HepG2 (cell line): ENCODE data around the gene USP5. TPM values are rescaled to one million over a fixed set of nuclear protein-coding genes. Genes with fewer than 3 reads are reported as not detected.

Experiments used
- CBX2 ChIP-seq, 2 experiments: fragments of 200-600 bp in 1 of 2; sonication (generic); formaldehyde crosslinking in 1 of 2; IDR thresholded peaks; 2 replicates each; pipeline versions ENCODE4 v1.7.0 to v1.8.1; 2018 to 2022; ENCODE audit warnings: low read depth in 2 of 2, low read length in 1 of 2, mild to moderate bottlenecking in 1 of 2, missing genetic modification reagents in 1 of 2
- CEBPG ChIP-seq: IDR thresholded peaks from 2 replicates; pipeline ENCODE4 v1.6.1; 2016
- GRHL1 ChIP-seq: sonication (generic); formaldehyde crosslinking; conservative IDR thresholded peaks from 2 replicates; pipeline ENCODE4 v1.8.0; 2022; ENCODE audit warnings: missing genetic modification reagents
- NBN ChIP-seq: fragments of 450-650 bp; conservative IDR thresholded peaks from 2 replicates; pipeline ENCODE4 v1.6.1; 2017
- NFKB2 ChIP-seq: sonication (generic); formaldehyde crosslinking; IDR thresholded peaks from 2 replicates; pipeline ENCODE4 v1.4.0; 2020; ENCODE audit warnings: missing genetic modification reagents, borderline replicate concordance
- NR2F1 ChIP-seq, 2 experiments: fragments of 450-650 bp in 1 of 2; formaldehyde crosslinking in 1 of 2; IDR thresholded peaks; 2 replicates each; pipeline versions ENCODE4 v1.5.0 to v1.6.1; 2016 to 2020; ENCODE audit warnings: mild to moderate bottlenecking in 1 of 2, missing compliant biosample characterization in 1 of 2, missing genetic modification reagents in 1 of 2, moderate library complexity in 1 of 2
- RFXANK ChIP-seq: IDR thresholded peaks from 2 replicates; pipeline ENCODE4 v1.6.1; 2016
- SALL2 ChIP-seq: sonication (generic); formaldehyde crosslinking; IDR thresholded peaks from 2 replicates; pipeline ENCODE4 v1.8.1; 2023; ENCODE audit warnings: mild to moderate bottlenecking, missing genetic modification reagents, inconsistent platforms
- TBX3 ChIP-seq: fragments of 450-650 bp; IDR thresholded peaks from 2 replicates; pipeline ENCODE4 v1.6.1; 2017; ENCODE audit warnings: antibody characterized with exemption, mild to moderate bottlenecking, inconsistent platforms, borderline replicate concordance
- TCF7 ChIP-seq: sonication (generic); IDR thresholded peaks from 2 replicates; pipeline ENCODE4 v1.6.1; 2016; ENCODE audit warnings: antibody characterized with exemption, low read depth
- THYN1 ChIP-seq: sonication (generic); formaldehyde crosslinking; IDR thresholded peaks from 2 replicates; pipeline ENCODE4 v1.8.1; 2023; ENCODE audit warnings: low read depth, mild to moderate bottlenecking, moderate library complexity, missing genetic modification reagents, borderline replicate concordance
- TMF1 ChIP-seq: sonication (generic); formaldehyde crosslinking; IDR thresholded peaks from 2 replicates; pipeline ENCODE4 v1.8.1; 2022; ENCODE audit warnings: low read depth, missing genetic modification reagents
- TRAFD1 ChIP-seq: sonication (generic); formaldehyde crosslinking; IDR thresholded peaks from 2 replicates; pipeline ENCODE4 v1.5.1; 2020; ENCODE audit warnings: missing genetic modification reagents, mild to moderate bottlenecking, borderline replicate concordance
- XRCC5 ChIP-seq: fragments of 200-400 bp; formaldehyde crosslinking; optimal IDR thresholded peaks from 2 replicates; pipeline ENCODE3; 2017; ENCODE audit warnings: mild to moderate bottlenecking, low read length
- ZBTB7A ChIP-seq: sonication (generic); formaldehyde crosslinking; IDR thresholded peaks from 2 replicates; pipeline ENCODE4 v1.8.0; 2022; ENCODE audit warnings: mild to moderate bottlenecking, missing genetic modification reagents
- ZFYVE20 ChIP-seq: sonication (generic); formaldehyde crosslinking; IDR thresholded peaks from 2 replicates; pipeline ENCODE4 v1.8.0; 2023; ENCODE audit warnings: low read depth, mild to moderate bottlenecking, moderate library complexity, missing genetic modification reagents, borderline replicate concordance
- ZNF354B ChIP-seq: sonication (generic); formaldehyde crosslinking; IDR thresholded peaks from 2 replicates; pipeline ENCODE4 v1.8.0; 2022; ENCODE audit warnings: mild to moderate bottlenecking, missing genetic modification reagents
- ZNF383 ChIP-seq: sonication (generic); formaldehyde crosslinking; IDR thresholded peaks from 2 replicates; pipeline ENCODE4 v1.4.0; 2020; ENCODE audit warnings: missing genetic modification reagents, mild to moderate bottlenecking, borderline replicate concordance
- ZNF441 ChIP-seq: sonication (generic); formaldehyde crosslinking; IDR thresholded peaks from 2 replicates; pipeline ENCODE4 v1.7.0; 2021; ENCODE audit warnings: missing genetic modification reagents, borderline replicate concordance
- ZNF484 ChIP-seq: sonication (generic); formaldehyde crosslinking; IDR thresholded peaks from 2 replicates; pipeline ENCODE4 v1.5.1; 2020; ENCODE audit warnings: mild to moderate bottlenecking, low read depth, missing genetic modification reagents, borderline replicate concordance
- ZNF552 ChIP-seq: sonication (generic); formaldehyde crosslinking; IDR thresholded peaks from 2 replicates; pipeline ENCODE4 v1.9.0; 2022; ENCODE audit warnings: missing genetic modification reagents, mild to moderate bottlenecking, borderline replicate concordance
- ZNF639 ChIP-seq: conservative IDR thresholded peaks from 2 replicates; pipeline ENCODE4 v1.6.1; 2018; ENCODE audit warnings: missing genetic modification reagents
- ZNF644 ChIP-seq: IDR thresholded peaks from 2 replicates; pipeline ENCODE4 v1.6.1; 2016; ENCODE audit warnings: low read depth
- ZNF7 ChIP-seq: IDR thresholded peaks from 2 replicates; pipeline ENCODE4 v1.6.1; 2016; ENCODE audit warnings: missing biosample characterization, missing genetic modification reagents
- ZNF768 ChIP-seq: sonication (generic); formaldehyde crosslinking; IDR thresholded peaks from 2 replicates; pipeline ENCODE4 v1.4.0; 2020; ENCODE audit warnings: missing genetic modification reagents
- ZSCAN20 ChIP-seq: sonication (generic); formaldehyde crosslinking; IDR thresholded peaks from 2 replicates; pipeline ENCODE4 v1.4.0; 2020; ENCODE audit warnings: missing genetic modification reagents, mild to moderate bottlenecking, borderline replicate concordance
- polyA plus RNA-seq, 8 experiments: library from polyadenylated mRNA; depleted of rRNA in 3 of 8; stranded (reverse) in 7 of 8; unstranded in 1 of 8; fragments of >200 nt; fragmentation: Illumina TruSeq in 4 of 8; extraction: Trizol in 4 of 8; gene quantifications; 2 replicates each; pipeline versions ENCODE4 v1.2.1 to v1.2.3, GENCODE V29; 2011 to 2016; ENCODE audit warnings: low read depth in 4 of 8, missing spikeins in 1 of 8, mixed read lengths in 1 of 8; ENCODE audit not compliant: insufficient read depth in 1 of 8
- total RNA-seq, 5 experiments: library from RNA; depleted of rRNA; stranded (reverse); fragments of >200 nt; fragmentation: Illumina TruSeq; extraction: Trizol; gene quantifications; 2 replicates each; pipeline ENCODE4 v1.2.3, GENCODE V29; 2016; ENCODE audit warnings: low read depth in 1 of 5

The USP5 gene
- total and polyA plus RNA-seq, 2 of the 13 experiments (the other 11 are each of a cell fraction or from before 2014, with no cell fraction given) = 39.6 to 56.0 TPM

DNA sequence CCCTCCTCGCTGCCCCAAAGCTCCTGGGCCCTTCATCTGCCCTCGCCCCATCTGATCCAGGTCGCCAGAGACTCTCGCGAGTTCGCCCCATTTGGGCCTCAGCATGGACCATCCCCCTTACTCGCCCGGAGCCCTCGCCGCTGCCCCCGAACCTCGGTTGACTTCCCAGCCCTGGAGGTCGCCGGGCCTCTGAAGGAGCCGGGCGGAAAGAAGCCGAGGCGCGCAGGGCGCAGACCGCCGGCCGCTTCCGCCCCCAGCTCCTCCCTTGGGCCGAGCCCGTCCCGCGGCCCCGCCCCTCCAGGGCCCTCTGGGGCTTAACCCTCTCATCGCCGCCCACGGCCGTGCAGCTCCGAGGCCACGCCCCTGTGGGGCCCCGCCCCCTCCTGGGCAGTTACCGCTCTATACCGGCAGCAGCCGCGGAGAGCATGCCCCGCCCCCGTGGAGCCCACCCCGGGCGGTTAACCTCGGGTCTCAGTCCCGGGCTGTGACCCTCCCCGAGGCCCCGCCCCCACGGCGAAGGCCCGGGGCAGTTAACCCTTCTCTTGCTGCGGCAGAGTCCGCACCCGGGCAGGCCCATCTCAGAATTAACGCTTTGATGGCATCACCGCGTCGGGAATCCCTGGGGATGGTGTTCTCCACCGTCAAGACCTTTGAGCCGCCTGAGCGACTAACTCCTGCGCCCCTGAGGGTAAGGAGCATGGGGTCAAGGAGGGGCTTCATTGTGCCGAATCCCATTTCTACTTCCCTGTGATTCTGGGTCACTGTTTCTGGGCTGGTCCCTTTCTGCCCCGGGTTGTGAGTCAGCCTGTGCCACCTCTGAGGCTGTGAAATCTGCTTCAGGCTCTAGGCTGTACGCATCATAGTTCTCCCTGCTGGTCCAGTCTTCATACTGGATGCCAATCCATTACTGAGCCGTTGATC, 21.4 kb downstream of the USP5 start, which contains the start of gene SPSB2 (continued):
- TF ChIP-seq GRHL1 (CRISPR knock-in tag) (no peak), ZFYVE20 (CRISPR knock-in tag) (no peak), NR2F1 (CRISPR knock-in tag; IDR thresholded peaks at IDR 0.05) (no peak), ZNF7 (CRISPR knock-in tag) (no peak), XRCC5 (peak; percentile 64), SALL2 (CRISPR knock-in tag) (no peak; the same call in 1 of the 2 replicates), THYN1 (CRISPR knock-in tag) (no peak), TMF1 (CRISPR knock-in tag) (no peak), NBN (no peak), ZNF441 (no peak), TCF7 (no peak), CBX2 (IDR thresholded peaks at IDR 0.05; ENCODE audit: low read depth, low read length) (no peak), CBX2 (CRISPR knock-in tag; IDR thresholded peaks at IDR 0.05; ENCODE audit: low read depth) (no peak), ZBTB7A (CRISPR knock-in tag) (peak; percentile 21; the same call in 1 of the 2 replicates), NFKB2 (CRISPR knock-in tag) (no peak), TBX3 (no peak), ZNF354B (no peak), ZNF383 (CRISPR knock-in tag) (no peak), ZNF484 (CRISPR knock-in tag) (no peak), RFXANK (CRISPR knock-in tag) (no peak), CEBPG (peak; percentile 19; the same call in 1 of the 2 replicates), ZNF552 (CRISPR knock-in tag) (no peak), TRAFD1 (CRISPR knock-in tag) (no peak), ZNF768 (CRISPR knock-in tag) (no peak; the same call in 1 of the 2 replicates), ZSCAN20 (CRISPR knock-in tag) (no peak), ZNF644 (no peak), ZNF639 (CRISPR knock-in tag) (peak; percentile 74)
